AG20443 (cell line): ENCODE results near the gene RASSF8.

ENCODE experiments used
- DNase-seq: peaks from one replicate; pipeline ENCODE4 v3.0.0; 2012; ENCODE audit warnings: low spot score, mixed read lengths

RASSF8 gene

DNA sequence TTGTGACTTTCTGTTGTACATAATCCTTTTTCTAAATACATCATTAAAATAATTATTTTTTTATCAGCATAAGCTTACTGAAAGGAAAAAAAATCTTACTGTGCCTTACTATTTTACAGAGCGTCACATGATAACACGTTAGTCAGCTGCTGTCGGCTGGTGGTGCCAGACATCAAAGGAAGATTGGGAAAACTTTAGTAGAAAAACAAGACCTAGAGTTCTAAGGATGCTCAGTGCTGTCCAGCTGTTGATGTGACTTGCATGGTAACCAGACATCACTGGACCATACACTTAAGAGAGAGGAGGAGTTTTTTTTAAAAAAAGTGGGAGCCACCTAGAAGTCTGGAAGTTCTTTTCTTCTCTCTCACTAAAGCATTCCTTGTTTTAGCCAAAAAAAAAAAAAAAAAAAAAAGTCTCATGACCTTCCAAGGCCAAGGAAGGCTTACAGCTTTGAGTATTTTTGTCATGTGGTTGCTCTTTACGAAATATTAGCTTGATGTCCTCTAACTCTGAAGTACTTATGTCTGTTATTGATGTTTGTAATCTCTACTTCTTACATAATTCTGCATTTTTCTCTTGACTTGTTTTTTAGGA lies 4.5 kb downstream of the RASSF8 start:
- DNase-seq = peak; percentile 30

GRCh38 chr12:25965682-25966081 lies 7.2 kb downstream of the RASSF8 start:
- no peak for DNase-seq

DNA sequence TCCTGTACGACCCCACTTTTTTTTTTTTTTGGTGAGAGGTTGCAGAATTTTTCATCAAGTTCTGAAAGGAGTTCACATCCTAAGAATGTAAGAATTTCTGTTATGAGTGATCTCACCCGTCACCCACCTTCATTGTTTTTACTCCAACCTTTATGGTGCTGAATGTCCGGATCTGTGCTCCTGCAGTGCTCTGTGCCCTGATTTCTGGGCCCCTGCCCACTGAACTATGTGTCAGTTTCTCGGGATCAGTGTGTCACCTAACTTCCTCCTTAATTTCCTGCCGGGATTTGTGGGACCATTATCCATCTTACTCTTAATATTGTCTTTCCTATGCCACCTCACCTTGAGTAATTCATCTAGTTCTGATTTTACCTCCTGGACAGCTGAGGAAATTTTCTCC lies 11.6 kb downstream of the RASSF8 start:
- no peak for DNase-seq

GRCh38 chr12:25970916-25971653 lies 12.6 kb downstream of the RASSF8 start:
- DNase-seq = no peak

DNA sequence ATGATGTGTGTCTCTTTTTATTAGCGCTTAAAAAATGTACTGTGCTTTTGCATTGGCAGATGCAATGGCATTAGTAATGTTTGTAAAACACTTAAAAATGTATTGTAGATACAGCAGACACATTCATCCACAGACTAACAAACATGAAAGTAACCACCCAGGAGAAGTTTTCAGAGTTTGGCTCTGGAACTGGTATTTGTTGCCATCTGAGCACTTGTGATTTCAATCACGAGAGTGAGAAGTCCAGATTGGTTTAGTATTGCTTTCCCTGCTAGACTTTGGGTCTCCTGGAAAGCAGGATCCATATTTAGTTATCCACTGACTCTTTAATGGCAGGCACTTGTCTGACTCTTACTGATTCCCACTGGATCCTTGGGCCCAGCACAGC lies 13.2 kb downstream of the RASSF8 start:
- no peak for DNase-seq

- DNase-seq = no peak
These were observed 14.3 kb downstream of the RASSF8 start for GRCh38 chr12:25972783-25973182.

- no peak for DNase-seq
These were observed 16.7 kb downstream of the RASSF8 start for GRCh38 chr12:25975179-25975578.

- DNase-seq = no peak
These were observed 17.2 kb downstream of the RASSF8 start for GRCh38 chr12:25975682-25976081.

- DNase-seq = no peak
These were observed 17.8 kb downstream of the RASSF8 start for GRCh38 chr12:25976289-25976688.

GRCh38 chr12:25977047-25977446 lies 18.6 kb downstream of the RASSF8 start:
- peak; percentile 30 for DNase-seq

DNA sequence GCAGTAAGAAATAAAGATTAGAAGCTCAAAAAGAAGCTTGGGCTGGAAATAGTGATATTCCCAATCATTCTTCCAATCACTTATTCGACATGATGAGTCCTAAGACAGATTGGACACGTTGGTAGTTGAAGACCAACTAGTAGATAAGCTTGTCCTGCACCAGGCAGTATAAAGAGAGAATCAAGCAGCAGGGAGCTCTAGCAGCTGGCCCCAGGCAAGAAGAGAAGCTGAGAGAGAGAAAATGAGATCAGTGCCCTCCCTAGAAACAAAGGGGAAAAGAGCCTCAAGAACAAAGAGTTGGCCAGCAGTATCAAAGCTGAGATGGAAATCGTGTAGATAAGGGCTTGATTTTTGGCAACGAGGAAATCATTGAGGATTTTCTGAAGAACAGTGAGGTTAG lies 20.6 kb downstream of the RASSF8 start:
- DNase-seq = no peak

- DNase-seq = no peak
These were observed 21.1 kb downstream of the RASSF8 start for GRCh38 chr12:25979563-25979962.

GRCh38 chr12:25980035-25980434 lies 21.6 kb downstream of the RASSF8 start:
- no peak for DNase-seq

- no peak for DNase-seq
These were observed 23.1 kb downstream of the RASSF8 start for GRCh38 chr12:25981597-25981996.

DNA sequence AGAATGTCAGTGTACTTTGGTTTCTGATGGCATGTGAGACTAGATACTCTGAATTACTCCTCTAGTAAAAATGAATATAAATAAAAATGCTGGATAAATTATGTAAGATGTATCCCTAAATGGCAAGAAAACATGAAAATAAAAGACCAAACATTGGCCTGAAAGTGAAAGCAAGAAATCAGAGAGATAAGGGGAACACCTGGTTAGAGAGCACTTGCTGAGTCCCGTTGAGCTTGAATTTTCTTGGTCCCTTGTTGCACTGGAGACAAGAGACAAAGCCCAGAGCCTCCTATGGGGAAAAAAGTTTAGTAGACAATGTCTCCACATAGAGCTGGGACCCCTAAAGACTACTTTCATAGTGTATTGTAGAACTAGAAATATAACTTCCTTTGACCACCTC lies 23.9 kb downstream of the RASSF8 start:
- DNase-seq = no peak

- no peak for DNase-seq
These were observed 25.1 kb downstream of the RASSF8 start for GRCh38 chr12:25983625-25984024.

GRCh38 chr12:25984759-25985158 lies 26.3 kb downstream of the RASSF8 start:
- no peak for DNase-seq

DNA sequence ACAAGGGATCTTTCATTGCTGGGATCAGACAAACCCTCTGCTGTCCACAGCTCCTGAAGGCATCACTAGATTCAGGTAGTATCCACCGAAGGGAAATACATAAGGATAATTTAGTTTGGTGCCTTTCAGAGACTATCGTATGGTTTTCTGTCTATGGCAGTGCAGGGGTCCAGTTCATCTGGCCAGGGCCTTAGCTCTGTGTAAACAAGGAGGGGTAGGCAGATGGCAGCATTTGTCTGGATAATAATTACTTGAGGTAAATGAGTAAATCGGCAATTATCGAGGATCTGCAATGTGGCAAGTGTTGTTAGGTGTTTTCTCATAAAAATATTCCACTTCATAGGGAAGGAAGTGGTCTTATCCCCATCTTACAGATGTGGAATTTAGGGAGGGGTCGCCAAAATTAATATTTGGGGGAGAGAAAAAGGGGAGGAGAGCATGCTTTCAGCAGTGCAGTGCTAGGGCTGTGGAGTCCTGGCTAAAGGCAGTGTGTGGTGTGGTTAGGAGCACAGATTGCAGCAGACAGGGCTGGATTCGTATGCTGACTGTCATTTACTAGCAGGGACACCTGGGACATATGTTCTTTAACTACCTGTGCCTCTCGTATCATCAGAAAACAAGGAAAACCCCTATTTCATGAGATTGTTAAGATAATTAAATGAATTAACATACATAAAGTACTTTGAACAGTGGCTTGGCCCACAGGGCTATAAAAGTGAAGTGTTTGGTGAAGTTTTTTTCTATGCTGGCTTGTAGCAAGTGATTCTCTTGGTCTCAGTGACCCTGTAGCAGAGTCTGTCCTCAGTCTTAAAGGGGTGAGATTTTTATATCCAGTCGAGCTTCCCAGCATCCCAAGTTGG lies 27.1 kb downstream of the RASSF8 start:
- no peak for DNase-seq

DNA sequence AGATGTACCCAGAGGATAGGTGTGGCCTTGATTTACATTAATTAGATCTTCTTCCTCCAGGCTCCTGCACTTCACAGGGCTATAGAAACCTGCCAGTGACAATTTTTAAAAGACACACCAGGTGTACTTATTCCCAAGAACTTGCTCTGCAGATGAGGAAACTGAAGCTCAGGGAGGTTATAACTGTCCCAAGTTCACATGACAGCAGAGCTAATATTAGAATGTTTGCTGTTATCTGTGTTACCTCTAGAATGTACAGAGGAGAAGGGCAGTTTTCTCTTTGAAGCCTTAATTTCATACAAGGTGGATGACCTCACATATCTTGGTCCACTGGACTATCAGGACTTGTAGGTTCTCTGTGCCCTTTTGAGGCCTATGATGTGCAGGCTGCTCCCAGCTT lies 27.7 kb downstream of the RASSF8 start:
- no peak for DNase-seq

- DNase-seq = no peak
These were observed 30.0 kb downstream of the RASSF8 start for GRCh38 chr12:25988505-25988904.

DNA sequence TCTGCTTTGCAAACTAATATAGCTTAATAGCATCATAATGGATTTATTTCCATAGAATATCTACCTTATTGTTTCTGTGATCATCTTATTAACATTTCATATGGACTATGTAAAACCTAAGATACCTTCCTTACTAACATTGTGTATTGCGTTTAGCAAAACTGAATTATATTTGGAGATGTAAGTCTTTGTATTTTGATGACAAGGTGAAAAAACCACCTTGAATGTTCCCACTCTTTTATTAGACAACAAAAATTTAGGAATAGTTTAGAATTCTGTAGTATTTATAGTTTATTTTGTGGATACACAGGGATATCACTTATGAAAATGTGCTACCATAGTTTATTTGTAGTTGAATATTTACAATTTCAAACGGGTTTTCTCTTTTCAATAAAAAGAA lies 32.0 kb downstream of the RASSF8 start:
- DNase-seq = no peak

- DNase-seq = no peak
These were observed 33.7 kb downstream of the RASSF8 start for GRCh38 chr12:25992026-25992782.
